HG02678 (cell line): Measurements from ENCODE around the gene CNOT10.

Experiments
- ATAC-seq: cut with Tn5 transposase; IDR thresholded peaks from one replicate; pipeline ENCODE4 v1.9.1; 2021; ENCODE audit warnings: mild to moderate bottlenecking, moderate library complexity; ENCODE audit not compliant: unreplicated experiment

CNOT10 gene

GRCh38 chr3:32815841-32816438 lies 131.0 kb downstream of the CNOT10 start:
- ATAC-seq = no peak

- no peak for ATAC-seq
These were observed 131.7 kb downstream of the CNOT10 start for GRCh38 chr3:32816439-32817256.

- ATAC-seq = no peak
These were observed 132.2 kb downstream of the CNOT10 start for GRCh38 chr3:32817257-32817557.

GRCh38 chr3:32817558-32818228 lies 132.7 kb downstream of the CNOT10 start, which contains the start of gene TRIM71:
Gene TRIM71, plus strand, starts transcription at chr3:32817997. Its CDS starts 84 bp downstream, at chr3:32818081.
- ATAC-seq = no peak

- ATAC-seq = no peak
These were observed 133.4 kb downstream of the CNOT10 start for GRCh38 chr3:32818229-32818969.

- ATAC-seq = no peak
These were observed 134.1 kb downstream of the CNOT10 start for GRCh38 chr3:32818970-32819511.

- no peak for ATAC-seq
These were observed 134.8 kb downstream of the CNOT10 start for GRCh38 chr3:32819551-32820348.

- no peak for ATAC-seq
These were observed 135.4 kb downstream of the CNOT10 start for GRCh38 chr3:32820430-32820829.

- no peak for ATAC-seq
These were observed 136.1 kb downstream of the CNOT10 start for GRCh38 chr3:32820971-32821685.

- no peak for ATAC-seq
These were observed 136.8 kb downstream of the CNOT10 start for GRCh38 chr3:32821686-32822296.

GRCh38 chr3:32822609-32823498 lies 137.9 kb downstream of the CNOT10 start:
- ATAC-seq = no peak
